NB4 (cell line): Measurements from ENCODE around the gene ZBTB34.

Experiments used
- DNase-seq: peaks from one replicate; pipeline ENCODE4 v3.0.0; 2010; ENCODE audit warnings: low read depth
- H3K4me3 ChIP-seq: one replicate; pipeline ENCODE4 v1.5.1; 2011; ENCODE audit warnings: mild to moderate bottlenecking, low read depth, low read length, moderate library complexity
- CTCF ChIP-seq: IDR thresholded peaks from one replicate; pipeline ENCODE4 v1.5.1; 2012; ENCODE audit warnings: low read depth, low read length
- MYC ChIP-seq: IDR thresholded peaks from 2 replicates; pipeline ENCODE4 v1.6.1; 2011; ENCODE audit warnings: low read depth, low read length
- POLR2A ChIP-seq: IDR thresholded peaks from 2 replicates; pipeline ENCODE4 v1.6.1; 2011; ENCODE audit warnings: mild to moderate bottlenecking; ENCODE audit not compliant: insufficient read length; ENCODE audit errors: extremely low read depth
- TF ChIP-seq, protein P1 (sequence below): IDR thresholded peaks from 2 replicates; pipeline ENCODE4 v1.6.1; 2011; ENCODE audit warnings: low read depth, low read length

ZBTB34 gene

GRCh38 chr9:126832440-126832839, 28.0 kb upstream of the ZBTB34 start:
- TF ChIP-seq CTCF (no peak), MYC (no peak), POLR2A (no peak)
- TF ChIP-seq, protein P1, sequence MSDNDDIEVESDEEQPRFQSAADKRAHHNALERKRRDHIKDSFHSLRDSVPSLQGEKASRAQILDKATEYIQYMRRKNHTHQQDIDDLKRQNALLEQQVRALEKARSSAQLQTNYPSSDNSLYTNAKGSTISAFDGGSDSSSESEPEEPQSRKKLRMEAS = no peak
- no peak for DNase-seq
- H3K4me3 ChIP-seq = no peak overlapping the region

DNA sequence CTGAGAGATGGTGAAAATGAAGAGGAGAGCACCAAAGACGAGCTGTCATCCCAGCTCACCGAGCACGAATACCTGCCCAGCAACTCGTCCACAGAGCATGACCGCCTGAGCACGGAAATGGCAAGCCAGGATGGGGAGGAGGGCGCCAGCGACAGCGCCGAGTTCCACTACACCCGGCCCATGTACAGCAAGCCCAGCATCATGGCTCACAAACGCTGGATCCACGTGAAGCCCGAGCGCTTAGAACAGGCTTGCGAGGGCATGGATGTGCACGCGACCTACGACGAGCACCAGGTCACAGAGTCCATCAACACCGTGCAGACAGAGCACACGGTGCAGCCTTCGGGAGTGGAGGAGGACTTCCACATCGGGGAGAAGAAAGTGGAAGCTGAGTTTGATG, 27.4 kb upstream of the ZBTB34 start:
- no peak overlapping the region for H3K4me3 ChIP-seq
- TF ChIP-seq, protein P1 = no peak
- no peak for TF ChIP-seq CTCF
- no peak for TF ChIP-seq MYC
- no peak for TF ChIP-seq POLR2A
- DNase-seq = no peak

- DNase-seq = no peak
- TF ChIP-seq POLR2A (no peak), CTCF (no peak), MYC (no peak)
- TF ChIP-seq, protein P1 = no peak
- H3K4me3 ChIP-seq = no peak overlapping the region
Measured at GRCh38 chr9:126833710-126834345, 26.6 kb upstream of the ZBTB34 start.

DNA sequence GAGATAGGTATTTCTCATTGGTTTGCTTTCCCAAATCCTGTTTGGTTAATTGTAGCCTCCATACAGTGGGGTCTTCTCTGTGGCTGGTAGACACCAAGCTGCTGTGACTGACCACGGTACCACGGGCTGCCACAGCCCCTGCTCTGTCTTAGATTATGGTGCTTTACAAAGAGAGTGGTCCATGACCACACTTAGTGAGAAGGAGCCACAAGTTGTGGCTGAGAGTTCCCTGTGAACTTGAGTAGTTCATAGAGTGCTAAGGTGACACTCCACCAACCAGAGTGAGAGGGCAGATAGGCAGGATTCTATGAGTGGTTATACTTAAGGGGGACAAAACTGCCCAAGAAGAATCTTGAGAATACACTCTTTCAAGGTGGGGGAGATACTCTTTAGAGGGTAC, 25.8 kb upstream of the ZBTB34 start:
- no peak for DNase-seq
- no peak overlapping the region for H3K4me3 ChIP-seq
- TF ChIP-seq, protein P1 = no peak
- TF ChIP-seq POLR2A (no peak), MYC (no peak), CTCF (no peak)

DNA sequence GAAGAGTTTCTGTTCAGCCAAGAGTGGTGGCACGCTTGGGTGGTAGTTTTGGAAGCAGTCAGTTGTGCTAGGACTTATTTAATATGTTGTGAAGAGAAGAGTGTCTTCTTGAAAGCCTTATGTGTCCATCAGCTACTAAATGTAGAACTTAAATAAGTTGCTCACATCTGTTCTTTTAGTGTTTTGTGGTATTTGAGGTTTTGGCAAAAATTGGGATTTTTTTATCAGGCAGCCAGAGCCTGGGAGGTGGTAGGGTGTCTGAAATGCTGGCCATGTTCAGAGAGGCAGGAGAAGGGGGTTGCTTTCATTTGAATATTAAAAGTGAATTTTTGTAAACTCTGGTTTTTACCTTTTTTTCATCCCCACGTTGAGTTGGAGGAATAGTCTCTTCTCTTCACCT, 24.2 kb upstream of the ZBTB34 start:
- no peak overlapping the region for H3K4me3 ChIP-seq
- TF ChIP-seq, protein P1 = no peak
- TF ChIP-seq MYC (no peak), CTCF (no peak)
- DNase-seq = no peak
